ENCODE measurements around the gene AOPEP.

Gene AOPEP, protein sequence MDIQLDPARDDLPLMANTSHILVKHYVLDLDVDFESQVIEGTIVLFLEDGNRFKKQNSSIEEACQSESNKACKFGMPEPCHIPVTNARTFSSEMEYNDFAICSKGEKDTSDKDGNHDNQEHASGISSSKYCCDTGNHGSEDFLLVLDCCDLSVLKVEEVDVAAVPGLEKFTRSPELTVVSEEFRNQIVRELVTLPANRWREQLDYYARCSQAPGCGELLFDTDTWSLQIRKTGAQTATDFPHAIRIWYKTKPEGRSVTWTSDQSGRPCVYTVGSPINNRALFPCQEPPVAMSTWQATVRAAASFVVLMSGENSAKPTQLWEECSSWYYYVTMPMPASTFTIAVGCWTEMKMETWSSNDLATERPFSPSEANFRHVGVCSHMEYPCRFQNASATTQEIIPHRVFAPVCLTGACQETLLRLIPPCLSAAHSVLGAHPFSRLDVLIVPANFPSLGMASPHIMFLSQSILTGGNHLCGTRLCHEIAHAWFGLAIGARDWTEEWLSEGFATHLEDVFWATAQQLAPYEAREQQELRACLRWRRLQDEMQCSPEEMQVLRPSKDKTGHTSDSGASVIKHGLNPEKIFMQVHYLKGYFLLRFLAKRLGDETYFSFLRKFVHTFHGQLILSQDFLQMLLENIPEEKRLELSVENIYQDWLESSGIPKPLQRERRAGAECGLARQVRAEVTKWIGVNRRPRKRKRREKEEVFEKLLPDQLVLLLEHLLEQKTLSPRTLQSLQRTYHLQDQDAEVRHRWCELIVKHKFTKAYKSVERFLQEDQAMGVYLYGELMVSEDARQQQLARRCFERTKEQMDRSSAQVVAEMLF

GRCh38 chr9:94726495-94727191, at the start of gene AOPEP:
AOPEP (plus strand) TSS chr9:94726699; CDS start chr9:94759784, 33,085 bp downstream.
- H3K36me3 ChIP-seq (ENCODE audit: control insufficient read depth, insufficient read depth, low read length) = no peaks in the 10 kb centered on the region
- no peaks in the 10 kb centered on the region for H3K27me3 ChIP-seq (ENCODE audit: control insufficient read depth, insufficient read depth, low read length)
- no peaks in the 10 kb centered on the region for H3K9me3 ChIP-seq (ENCODE audit: control insufficient read depth, low read length)
- H3K4me3 ChIP-seq (ENCODE audit: low read depth, low read length) = peak within 1 kb of the TSS; percentile 99
- peak within 1 kb of the TSS; percentile 70 for H2AFZ ChIP-seq
- TF ChIP-seq CTCF (IDR thresholded peaks at IDR 0.05) = no peak
- no peaks in the 10 kb centered on the region for H3K4me1 ChIP-seq
- H3K4me2 ChIP-seq (ENCODE audit: low read length) = peak within 1 kb of the TSS; percentile 96
- peak within 1 kb of the TSS; percentile 23 for H3K9ac ChIP-seq
- H3K27ac ChIP-seq = peak within 1 kb of the TSS; percentile 83
- H3K79me2 ChIP-seq = no peaks in the 10 kb centered on the region

GRCh38 chr9:94677929-94678328, 48.6 kb upstream of the AOPEP start:
- Histone ChIP-seq H3K79me2 (no peaks in the 10 kb centered on the region), H3K36me3 (ENCODE audit: control insufficient read depth, insufficient read depth, low read length) (no peaks in the 10 kb centered on the region), H3K4me1 (no peaks in the 10 kb centered on the region), H2AFZ (no peak overlapping the region), H3K27me3 (ENCODE audit: control insufficient read depth, insufficient read depth, low read length) (no peaks in the 10 kb centered on the region), H3K27ac (no peak overlapping the region), H3K9me3 (ENCODE audit: control insufficient read depth, low read length) (no peaks in the 10 kb centered on the region), H3K4me2 (ENCODE audit: low read length) (no peak overlapping the region), H3K9ac (no peak overlapping the region), H3K4me3 (ENCODE audit: low read depth, low read length) (no peak overlapping the region)
- no peak for TF ChIP-seq CTCF (IDR thresholded peaks at IDR 0.05)

DNA sequence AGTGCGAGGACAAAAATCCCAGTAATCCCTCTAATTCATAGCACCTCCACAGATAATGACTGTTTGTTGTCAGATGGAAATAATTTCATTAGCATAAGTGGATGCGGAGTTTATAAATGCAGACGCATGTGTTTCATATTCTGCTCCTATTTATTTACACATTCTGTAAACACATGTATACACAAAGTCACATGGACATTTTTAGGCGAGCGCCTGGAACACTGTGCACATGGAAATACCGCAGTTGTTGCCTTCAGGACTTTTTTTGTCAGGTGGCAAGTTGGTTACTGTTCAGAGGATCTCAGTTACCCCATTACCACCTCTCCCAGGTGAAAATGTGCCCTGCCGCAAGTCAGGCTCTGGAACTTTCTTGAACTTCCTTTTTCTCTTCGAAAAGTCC, 46.9 kb upstream of the AOPEP start:
- H3K4me3 ChIP-seq (ENCODE audit: low read depth, low read length) = no peak overlapping the region
- no peak overlapping the region for H2AFZ ChIP-seq
- no peaks in the 10 kb centered on the region for H3K4me1 ChIP-seq
- no peaks in the 10 kb centered on the region for H3K27me3 ChIP-seq (ENCODE audit: control insufficient read depth, insufficient read depth, low read length)
- H3K4me2 ChIP-seq (ENCODE audit: low read length) = no peak overlapping the region
- no peaks in the 10 kb centered on the region for H3K36me3 ChIP-seq (ENCODE audit: control insufficient read depth, insufficient read depth, low read length)
- H3K9ac ChIP-seq = no peak overlapping the region
- TF ChIP-seq CTCF (IDR thresholded peaks at IDR 0.05) = no peak
- H3K9me3 ChIP-seq (ENCODE audit: control insufficient read depth, low read length) = no peaks in the 10 kb centered on the region
- no peak overlapping the region for H3K27ac ChIP-seq
- no peaks in the 10 kb centered on the region for H3K79me2 ChIP-seq

DNA sequence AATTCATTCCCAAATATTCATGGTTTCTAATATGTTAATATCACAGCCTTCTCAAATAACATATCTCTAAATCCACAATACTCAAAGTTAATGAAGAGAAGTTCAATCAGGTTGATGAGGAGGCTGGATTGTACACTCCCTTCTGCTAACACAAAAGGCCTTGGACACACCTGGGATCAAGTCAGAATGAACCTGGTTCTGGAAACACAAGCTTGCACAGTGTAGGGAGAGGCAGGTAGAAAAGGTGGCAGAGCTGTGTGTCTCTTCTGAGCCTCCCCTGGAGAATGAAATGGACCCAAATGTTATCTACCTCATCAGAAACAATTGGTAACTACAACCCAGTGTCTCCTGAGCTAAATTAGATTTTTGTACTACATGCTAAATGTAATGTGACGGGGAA, 46.5 kb upstream of the AOPEP start:
- no peaks in the 10 kb centered on the region for H3K36me3 ChIP-seq (ENCODE audit: control insufficient read depth, insufficient read depth, low read length)
- H3K9me3 ChIP-seq (ENCODE audit: control insufficient read depth, low read length) = no peaks in the 10 kb centered on the region
- no peak overlapping the region for H3K4me2 ChIP-seq (ENCODE audit: low read length)
- H3K9ac ChIP-seq = no peak overlapping the region
- no peak overlapping the region for H2AFZ ChIP-seq
- H3K27ac ChIP-seq = no peak overlapping the region
- H3K27me3 ChIP-seq (ENCODE audit: control insufficient read depth, insufficient read depth, low read length) = no peaks in the 10 kb centered on the region
- H3K4me3 ChIP-seq (ENCODE audit: low read depth, low read length) = no peak overlapping the region
- no peak for TF ChIP-seq CTCF (IDR thresholded peaks at IDR 0.05)
- no peaks in the 10 kb centered on the region for H3K79me2 ChIP-seq
- H3K4me1 ChIP-seq = no peaks in the 10 kb centered on the region
